C4-2B (cell line): Measurements from ENCODE around the gene NWD2.

Experiments
- CTCF ChIP-seq: fragments of 450-650 bp; conservative IDR thresholded peaks from 2 replicates; pipeline ENCODE4 v1.5.1; 2017; ENCODE audit warnings: mild to moderate bottlenecking
- ZFX ChIP-seq: fragments of 450-650 bp; IDR thresholded peaks from 2 replicates; pipeline ENCODE4 v1.6.1; 2017

GRCh38 chr4:37219990-37220389, 24.6 kb upstream of the NWD2 start:
- TF ChIP-seq CTCF (no peak), ZFX (no peak)
